ENCODE measurements around the gene PRR36.

The PRR36 gene

GRCh38 chr19:7846155-7846646, 28.0 kb downstream of the PRR36 start:
- in situ Hi-C loops (cut with MboI; ENCODE audit: low sequenced_read_pairs), result no loop called here

- in situ Hi-C loops (cut with MboI; ENCODE audit: low sequenced_read_pairs), result no loop called here
These were observed 28.6 kb downstream of the PRR36 start for GRCh38 chr19:7845390-7846154.

DNA sequence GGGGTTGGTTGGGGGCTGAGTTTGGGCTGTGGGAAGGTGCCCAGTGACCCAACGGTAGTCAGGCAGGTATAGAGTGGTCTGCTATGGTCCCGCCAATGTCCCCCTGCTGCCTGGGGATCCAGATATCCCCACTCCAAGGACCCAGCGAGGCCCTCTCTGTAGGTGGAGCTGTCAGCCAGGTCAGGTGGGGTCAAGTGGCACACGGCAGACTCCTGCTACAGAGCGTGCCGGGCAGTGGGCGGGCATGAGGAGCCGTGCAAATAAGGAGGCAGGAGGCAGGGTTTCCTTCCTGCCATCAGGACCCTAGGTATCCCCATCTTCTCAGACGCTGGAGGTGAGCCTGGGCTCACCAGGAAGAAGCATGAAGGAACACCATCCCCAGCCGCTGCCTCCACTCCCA, 29.2 kb downstream of the PRR36 start:
- in situ Hi-C loops (cut with MboI; ENCODE audit: low sequenced_read_pairs), result no loop called here

DNA sequence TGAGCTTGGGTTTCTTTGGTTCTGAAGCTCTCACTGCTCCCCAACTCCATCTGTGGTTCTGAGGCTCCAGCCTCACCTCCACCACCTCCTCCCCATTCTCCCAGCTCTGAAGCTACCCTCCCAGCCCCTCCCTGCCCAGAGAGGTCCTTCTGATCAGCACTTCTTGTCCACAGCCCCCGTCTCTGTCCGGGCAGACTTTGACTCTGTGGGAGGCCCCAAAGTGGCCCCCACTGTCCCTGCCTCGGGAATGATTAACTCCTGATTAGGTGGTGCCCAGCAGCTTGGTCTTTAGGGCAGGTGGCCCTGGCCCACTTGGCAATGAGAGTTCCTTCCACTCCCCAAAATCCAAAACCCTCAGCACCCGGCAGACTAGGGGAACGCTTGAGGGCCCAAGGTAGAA, 29.8 kb downstream of the PRR36 start:
- in situ Hi-C loops (cut with MboI; ENCODE audit: low sequenced_read_pairs), result no loop called here

DNA sequence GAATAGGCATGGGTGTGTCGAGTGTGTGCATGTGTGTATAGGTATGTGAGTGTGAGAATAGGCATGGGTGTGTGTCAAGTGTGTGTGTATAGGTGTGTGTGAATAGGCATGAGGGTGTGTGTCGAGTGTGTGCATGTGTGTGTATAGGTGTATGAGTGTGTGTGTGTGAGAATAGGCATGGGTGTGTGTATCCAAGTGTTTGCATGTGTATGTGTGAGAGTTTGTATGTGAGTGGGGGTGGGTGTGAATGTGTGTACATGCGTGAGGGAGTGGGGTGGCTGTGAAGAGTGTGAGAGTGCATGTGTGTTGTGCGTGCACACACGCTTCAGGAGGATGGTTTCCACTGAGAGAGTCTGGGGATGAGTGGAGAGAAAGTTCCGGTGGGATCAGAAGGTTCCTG, 30.7 kb downstream of the PRR36 start:
- in situ Hi-C loops (cut with MboI; ENCODE audit: low sequenced_read_pairs), result no loop called here

DNA sequence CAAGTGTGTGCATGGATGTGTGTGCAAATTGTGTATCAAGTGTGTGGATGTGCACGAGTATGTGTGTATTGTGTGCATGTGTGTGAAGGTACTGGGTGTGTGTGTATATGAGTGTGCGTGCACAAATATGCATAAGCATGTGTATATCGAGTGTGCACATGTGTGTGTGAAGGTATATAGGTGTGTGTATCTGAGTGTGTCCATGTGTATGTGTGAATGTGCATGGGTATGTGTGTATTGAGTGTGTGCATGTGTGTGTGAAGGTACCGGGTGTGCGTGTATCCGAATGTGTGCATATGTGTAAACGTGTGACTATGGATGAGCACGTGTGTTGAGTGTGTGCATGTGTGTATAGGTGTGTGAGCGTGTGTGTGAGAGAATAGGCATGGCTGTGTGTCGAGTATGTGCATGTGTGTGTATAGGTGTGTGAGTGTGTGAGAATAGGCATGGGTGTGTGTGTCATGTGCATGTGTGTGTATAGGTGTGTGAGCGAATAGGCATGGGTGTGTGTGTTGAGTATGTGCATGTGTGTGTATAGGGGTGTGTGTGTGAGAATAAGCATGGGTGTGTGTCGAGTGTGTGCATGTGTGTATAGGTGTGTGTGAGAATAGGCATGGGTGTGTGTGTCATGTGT, 31.4 kb downstream of the PRR36 start:
- in situ Hi-C loops (cut with MboI; ENCODE audit: low sequenced_read_pairs), result no loop called here

- in situ Hi-C loops (cut with MboI; ENCODE audit: low sequenced_read_pairs), result no loop called here
These were observed 32.2 kb downstream of the PRR36 start for GRCh38 chr19:7841751-7842660.

DNA sequence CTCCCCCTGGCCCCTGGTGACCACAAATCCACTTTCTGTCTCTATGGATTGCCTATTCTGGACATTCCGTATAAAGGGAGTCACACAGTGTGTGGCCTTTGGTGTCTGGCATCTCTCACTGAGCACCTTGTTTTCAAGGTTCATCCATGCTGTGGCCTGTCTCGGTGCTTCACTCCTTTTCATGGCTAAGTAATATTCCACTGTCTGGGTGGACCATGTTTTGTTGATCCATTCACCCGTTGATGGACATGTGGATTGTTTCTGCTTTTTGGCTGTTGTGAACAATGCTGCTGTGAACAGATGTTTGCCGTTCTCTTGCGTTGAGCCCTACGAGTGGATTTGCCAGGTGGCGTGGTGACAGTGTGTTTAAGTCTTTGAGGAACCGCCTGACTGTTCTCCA, 33.6 kb downstream of the PRR36 start:
- in situ Hi-C loops (cut with MboI; ENCODE audit: low sequenced_read_pairs), result no loop called here

GRCh38 chr19:7839476-7839875, 34.7 kb downstream of the PRR36 start:
- in situ Hi-C loops (cut with MboI; ENCODE audit: low sequenced_read_pairs), result no loop called here

DNA sequence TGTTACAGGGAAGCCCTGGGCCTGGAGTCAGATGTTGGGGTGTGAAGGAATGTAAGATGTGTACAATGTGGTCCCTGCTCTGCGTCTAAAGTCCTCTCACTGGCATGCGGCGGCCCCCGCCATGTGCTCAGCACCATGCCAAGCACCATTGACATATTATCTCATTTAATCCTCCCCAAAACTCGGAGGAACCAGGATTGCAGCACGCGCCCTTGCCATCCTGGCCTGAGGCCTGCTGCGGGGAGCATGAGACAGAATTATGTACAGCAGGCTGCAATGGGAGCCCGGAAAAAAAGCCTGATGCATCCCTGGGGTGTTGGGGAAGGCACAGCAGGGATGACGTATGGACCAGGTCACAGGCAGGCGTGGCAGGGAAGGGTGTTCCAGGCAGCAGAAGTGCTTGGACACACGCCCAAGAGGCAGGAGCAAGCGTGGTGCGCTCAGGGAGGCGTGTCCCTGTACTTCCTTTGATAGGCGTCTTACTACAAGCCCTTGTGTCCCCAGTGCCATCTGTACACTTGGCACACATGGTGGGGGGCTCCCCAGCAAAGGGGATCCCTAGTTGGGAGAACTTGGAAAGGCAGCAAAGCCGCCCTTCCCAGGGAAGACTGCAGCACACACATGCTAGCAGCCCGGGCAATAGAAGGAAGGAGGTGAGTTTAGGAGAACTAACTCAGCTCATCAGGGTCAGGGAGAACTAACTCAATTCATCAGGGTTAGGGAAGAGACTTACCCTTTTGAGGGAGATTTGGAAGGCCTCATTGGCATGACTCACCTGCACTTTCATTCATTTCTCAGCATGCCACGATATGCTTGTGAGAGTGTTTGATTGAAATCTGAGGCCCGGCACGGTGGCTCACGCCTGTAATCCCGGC, 40.7 kb downstream of the PRR36 start:
- in situ Hi-C loops (cut with MboI; ENCODE audit: low sequenced_read_pairs), result no loop called here

GRCh38 chr19:7832781-7833180, 41.4 kb downstream of the PRR36 start:
- in situ Hi-C loops (cut with MboI; ENCODE audit: low sequenced_read_pairs), result no loop called here

DNA sequence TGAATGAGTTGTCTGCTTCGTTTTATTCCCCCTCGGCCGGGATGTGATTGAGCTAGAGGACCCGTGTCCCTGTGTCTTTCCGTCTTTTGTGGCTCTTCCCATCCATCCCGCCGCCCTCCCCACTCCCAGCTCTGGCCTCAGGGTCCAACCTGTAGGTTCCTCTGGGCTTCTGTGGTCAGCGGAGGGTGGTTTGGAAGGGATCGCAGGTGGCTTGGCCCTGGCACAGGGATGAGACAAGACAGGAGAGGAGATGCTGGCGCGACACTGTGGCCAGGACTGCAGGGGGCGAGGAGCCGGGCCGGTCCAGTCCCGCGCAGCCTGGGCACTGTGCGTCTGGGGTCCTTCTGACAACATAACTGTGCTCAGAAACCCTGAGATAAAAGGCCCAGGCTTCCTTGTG, 42.2 kb downstream of the PRR36 start:
- in situ Hi-C loops (cut with MboI; ENCODE audit: low sequenced_read_pairs), result no loop called here

- in situ Hi-C loops (cut with MboI; ENCODE audit: low sequenced_read_pairs), result no loop called here
These were observed 42.7 kb downstream of the PRR36 start for GRCh38 chr19:7831452-7831851.

- in situ Hi-C loops (cut with MboI; ENCODE audit: low sequenced_read_pairs), result no loop called here
These were observed 43.4 kb downstream of the PRR36 start for GRCh38 chr19:7830823-7831222.

- in situ Hi-C loops (cut with MboI; ENCODE audit: low sequenced_read_pairs), result no loop called here
These were observed 43.9 kb downstream of the PRR36 start for GRCh38 chr19:7830272-7830771.

DNA sequence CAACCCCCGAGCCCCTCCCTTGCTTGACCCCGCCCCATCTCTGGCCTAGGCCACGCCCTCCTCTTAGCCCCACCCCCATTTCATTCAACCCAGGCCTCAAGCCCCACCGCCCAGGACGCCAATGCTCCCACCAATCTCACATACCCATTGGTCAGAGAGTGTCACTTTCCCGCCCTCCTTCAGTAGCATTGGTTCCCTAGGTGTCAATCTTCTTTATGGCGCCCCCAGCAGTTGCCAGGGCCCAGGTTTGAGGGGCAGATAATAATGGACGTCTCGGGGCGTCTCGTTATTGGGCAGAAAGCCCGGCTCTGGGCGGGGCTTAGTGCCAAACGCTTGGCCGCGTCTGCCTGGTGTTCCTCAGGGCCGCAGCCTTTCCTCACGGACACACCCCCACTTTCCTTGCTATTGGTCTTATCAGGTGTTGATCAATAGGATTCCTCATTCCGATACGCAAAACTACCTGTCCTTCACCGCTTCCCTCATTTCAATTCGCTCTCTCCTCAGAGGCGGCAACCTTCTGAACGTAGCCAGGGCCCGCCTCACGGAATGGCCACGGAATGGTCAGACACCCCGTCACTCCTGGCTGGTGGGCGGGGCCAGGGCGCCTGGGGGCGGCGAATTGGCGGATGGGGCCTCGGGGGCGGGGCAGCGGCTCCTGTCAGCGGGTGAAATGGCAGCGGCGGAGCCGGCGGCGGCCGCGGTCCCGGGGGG, 44.5 kb downstream of the PRR36 start, which contains the start of gene EVI5L:
Gene EVI5L, plus strand, starts transcription at position 658 of the 711 bp plus-strand sequence. CDS start 16,325 bp downstream, outside the sequence.
- in situ Hi-C loops (cut with MboI; ENCODE audit: low sequenced_read_pairs), result no loop called here

GRCh38 chr19:7829166-7829520, 45.0 kb downstream of the PRR36 start:
- in situ Hi-C loops (cut with MboI; ENCODE audit: low sequenced_read_pairs), result no loop called here

- in situ Hi-C loops (cut with MboI; ENCODE audit: low sequenced_read_pairs), result loop anchor here (25.0 kb wide), 1 partner anchor 461 kb away; no protein-coding TSS in a partner anchor
These were observed 50.4 kb downstream of the PRR36 start for GRCh38 chr19:7823686-7824301.

DNA sequence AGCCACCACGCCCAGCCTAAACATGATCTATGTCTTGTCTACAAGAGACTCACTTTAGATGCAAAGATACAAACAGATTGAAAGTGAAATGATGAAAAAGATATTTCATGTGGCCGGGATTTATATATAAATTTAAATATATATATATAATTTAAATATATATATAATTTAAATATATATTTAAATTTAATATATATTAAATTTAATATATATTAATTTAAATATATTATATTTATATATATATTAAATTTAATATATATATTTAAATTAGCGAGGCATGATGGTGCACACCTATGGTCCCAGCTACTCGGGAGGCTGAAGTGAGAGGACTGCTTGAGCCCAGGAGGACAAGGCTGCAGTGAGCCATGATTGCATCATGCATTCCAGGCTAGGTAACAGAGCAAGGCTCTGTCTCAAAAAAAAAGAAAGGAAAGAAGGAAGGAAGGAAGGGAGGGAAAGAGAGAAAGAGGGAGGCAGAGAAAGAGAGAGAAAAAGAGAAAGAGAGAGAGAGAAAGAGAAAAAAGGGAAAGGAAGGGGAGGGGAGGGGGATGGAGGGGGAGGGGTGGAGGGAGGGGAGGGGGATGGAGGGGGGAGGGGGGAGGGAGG, 51.2 kb downstream of the PRR36 start:
- in situ Hi-C loops (cut with MboI; ENCODE audit: low sequenced_read_pairs), result loop anchor here (25.0 kb wide), 1 partner anchor 461 kb away; no protein-coding TSS in a partner anchor
